GM21360 (cell line): ENCODE data around the gene NYAP1.
"Not testable (repeated sequence)": the region's sequence is repeated elsewhere in the genome, so short reads cannot be mapped to it uniquely, and the experiment has no call there.

ENCODE experiments used
- ATAC-seq: cut with Tn5 transposase; IDR thresholded peaks from one replicate; pipeline ENCODE4 v1.9.1; 2021; ENCODE audit warnings: mild to moderate bottlenecking, moderate library complexity; ENCODE audit not compliant: unreplicated experiment

NYAP1 gene

DNA sequence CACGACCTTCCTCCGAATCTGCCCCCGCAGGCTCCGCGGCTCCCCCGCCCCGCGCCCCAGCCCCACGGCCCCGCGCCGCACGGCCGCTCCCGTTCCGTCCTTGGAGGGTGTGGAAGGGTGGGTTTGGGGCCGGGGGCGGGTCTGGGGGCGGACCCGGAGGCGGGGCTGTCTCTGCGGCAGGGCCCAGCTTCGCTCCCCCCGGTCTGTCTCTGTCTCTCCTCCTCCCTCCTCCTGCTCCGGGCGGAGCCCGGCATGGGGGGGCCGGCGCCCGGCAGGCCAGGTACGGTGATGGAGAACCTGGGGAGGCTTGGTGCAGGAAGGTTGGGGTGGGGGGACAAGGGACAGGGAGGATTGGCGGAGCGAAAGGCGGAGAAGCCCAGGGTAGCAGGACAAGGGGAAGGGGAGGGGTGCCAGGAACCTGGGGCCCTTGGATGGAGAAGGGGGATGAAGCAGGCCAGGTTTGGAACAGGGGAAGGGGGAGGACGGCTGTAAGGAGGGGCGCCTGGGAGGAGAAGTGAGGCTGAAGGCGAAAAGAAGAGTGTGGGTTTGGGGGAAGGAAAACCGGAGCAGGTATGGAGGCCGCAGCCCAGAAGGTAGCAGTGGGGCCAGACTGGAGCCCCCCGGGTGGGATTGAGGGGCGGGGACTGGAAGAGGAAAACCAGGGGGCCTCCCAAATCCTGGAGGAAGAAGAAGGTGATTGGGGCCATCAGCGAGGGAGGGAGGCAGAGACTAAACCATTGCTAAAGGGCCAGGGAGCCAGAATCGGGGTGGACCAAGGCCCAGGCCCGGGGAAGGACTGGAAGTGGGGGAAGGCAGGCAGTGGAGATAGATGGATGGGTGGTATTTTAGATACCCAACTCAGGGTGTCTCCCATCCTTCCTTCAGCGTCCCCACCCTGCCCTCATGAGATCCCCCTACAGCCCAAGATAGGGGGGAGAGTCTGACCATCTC lies at the start of gene NYAP1:
Gene NYAP1, plus strand, starts transcription at position 206 of the 951 bp plus-strand sequence. CDS start 1,385 bp downstream, outside the sequence.
- ATAC-seq, result no peak

DNA sequence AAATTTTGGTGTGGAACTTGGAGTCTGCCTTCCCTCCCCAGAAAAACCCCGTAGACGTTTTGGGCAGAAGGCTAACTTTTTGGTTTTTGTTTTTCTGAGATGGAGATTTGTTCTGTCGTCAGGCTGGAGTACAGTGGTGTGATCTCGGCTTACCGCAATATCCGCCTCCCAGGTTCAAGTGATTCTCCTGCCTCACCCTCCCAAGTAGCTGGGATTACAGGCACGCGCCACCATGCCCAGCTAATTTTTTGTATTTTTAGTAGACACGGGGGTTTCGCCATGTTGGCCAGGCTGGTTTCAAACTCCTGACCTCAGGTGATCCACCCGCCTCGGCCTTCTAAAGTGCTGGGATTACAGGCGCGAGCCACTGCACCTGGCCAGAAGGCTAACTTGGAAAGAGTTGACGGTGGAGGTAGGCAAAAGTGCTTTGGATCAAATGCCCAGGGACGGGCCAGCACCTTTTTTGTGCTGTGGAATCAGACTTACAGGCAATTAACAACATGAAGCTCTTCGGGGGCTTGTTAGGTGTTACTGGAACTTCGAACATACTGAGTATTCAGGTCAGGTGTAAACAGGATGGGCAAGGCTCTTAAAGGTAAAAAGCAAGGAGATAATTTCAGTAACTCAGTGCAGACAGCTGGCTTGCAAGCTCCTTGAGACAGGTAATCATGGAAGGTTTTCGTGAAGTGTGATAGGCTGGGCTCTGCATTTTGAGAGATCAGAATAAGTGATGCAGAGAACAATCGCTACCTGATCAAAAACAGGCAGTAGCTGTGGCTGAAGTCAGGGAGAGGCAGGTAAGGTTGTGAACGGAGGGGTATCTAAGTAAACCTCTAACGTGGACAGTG lies 49.2 kb upstream of the NYAP1 start:
- ATAC-seq, result no peak

DNA sequence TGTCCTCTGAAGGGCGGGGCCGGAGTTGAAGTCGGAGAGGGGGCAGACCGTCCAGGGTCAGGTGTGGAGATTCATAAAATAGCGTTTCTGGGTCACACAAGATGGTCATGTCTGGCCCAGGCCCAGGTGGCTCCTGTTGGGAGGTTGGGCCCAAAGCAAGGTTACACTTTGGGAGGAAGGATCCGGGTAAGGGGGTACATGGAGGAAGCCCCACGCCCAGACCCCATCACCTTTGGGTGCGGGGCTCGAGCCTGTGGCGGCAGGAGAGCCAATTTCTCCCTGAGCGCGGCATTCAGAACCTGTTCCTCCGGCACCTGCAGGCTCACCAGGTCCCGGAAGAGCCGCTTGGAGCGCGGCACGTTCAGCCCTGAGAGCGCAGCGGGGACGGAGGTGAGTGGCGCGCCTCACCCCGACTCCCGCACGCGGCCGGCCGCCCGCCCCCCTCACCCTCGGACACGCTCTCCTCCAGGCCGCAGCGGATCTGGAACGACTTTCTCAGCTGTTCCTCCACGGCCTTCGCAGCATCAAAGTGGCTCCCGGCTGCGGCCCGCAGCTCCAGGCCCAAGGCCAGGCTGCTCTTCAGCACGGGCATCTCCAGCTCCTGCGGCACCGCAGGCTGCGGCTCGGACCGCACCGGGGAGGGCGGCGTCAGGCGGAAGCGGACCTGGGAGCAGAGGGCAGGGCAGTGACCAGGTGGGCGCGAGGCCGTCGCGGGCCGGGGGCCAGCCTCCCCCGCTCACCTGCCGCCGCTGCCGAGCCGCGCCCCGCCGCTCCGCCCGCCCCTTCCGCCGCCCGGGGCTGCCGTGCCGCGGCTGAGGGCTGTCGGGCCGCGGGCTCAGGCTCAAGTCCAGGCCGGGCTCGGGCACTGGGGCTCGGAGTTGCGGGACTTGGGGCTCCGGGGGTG lies 48.1 kb upstream of the NYAP1 start:
- peak; percentile 26 for ATAC-seq

DNA sequence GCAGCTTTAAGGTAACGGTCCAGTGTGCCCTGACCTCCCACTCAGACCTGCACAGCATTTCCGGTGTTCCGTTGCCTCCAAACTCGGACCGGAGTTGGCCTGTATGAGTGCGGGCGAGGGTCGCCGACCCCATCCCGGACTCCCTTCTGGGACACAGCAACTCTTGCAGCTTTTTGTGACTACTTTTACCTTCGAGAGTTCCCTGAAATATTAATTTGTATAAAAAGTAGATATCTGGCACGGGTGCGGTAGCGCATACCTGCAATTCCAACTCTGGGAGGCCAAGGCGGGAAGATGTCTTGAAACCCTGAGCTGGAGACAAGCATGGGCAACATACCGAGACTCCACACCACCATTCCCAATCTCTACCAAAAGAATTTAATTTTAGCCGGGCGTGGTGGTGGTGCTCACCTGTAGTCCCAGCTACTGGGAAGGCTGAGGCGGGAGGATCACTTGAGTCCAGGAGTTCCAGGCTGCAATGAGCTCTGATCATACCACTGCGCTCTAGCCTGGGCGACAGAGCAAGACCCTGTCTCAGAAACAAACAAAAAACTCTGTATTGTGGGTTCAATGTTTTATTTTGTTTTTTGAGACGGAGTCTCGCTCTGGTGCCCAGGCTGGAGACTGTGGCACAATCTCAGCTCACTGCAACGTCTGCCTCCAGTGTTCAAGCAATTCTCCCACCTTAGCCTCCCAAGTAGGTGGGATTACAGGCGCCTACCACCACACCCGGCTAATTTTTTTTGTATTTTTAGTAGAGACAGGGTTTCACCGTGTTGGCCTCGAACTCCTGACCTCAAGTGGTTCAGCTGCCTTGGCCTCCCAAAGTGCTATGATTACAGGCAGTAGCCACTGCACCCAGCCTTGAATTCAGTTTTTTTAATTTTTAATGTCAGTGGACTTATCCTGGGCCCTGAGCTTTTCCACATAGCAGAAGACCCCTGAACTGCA lies 46.3 kb upstream of the NYAP1 start:
- ATAC-seq, result no peak

DNA sequence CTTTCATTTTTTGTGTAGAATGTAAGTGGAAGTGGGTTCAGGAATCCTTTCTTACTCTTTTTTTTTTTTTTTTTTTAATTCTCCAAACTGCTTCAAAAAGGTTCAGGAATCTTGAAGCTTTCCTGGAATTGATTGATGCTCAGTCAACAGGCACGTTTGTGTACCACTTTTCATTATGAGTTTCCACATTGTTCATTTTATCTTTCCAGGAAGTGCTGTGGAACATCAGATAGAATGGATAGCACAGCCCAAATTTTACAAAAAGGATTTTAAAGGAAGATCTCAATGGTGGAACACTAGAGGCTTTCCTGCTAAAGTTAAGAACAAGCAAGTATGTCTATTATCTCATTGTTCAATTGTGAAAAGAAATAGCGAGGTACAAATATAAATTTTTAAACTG lies 45.6 kb upstream of the NYAP1 start:
- ATAC-seq, result no peak

DNA sequence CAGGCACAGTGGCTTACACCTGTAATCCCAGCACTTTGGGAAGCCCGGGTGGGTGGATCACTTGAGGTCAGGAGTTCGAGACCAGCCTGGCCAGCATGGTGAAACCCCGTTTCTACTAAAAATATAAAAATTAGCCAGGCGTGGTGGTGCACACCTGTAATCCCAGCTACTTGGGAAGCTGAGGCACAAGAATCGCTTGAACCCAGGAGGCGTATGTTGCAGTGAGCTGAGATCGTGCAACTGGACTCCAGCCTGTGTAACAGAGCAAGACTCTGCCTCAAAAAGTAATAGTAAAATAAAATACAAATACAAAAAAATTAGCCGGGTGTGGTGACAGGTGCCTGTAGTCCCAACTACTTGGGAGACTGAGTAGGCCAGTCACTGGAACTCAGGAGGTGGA lies 45.0 kb upstream of the NYAP1 start:
- ATAC-seq, result not testable (repeated sequence)

DNA sequence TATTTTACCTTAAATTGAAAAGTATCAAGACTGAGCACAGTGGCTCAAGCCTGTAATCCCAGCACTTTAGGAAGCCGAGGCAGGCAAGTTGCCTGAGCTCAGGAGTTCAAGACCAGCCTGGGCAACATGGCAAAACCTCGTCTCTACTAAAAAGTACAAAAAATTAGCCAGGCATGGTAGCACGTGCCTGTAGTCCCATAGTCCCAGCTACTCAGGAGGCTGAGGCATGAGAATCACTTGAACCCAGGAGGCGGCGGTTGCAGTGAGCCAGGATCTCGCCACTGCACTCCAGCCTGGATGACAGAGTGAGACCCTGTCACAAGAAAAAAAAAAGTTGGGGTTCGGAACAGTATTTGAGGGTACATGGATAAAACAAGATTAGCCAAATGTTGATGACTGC lies 44.5 kb upstream of the NYAP1 start:
- ATAC-seq, result not testable (repeated sequence)

DNA sequence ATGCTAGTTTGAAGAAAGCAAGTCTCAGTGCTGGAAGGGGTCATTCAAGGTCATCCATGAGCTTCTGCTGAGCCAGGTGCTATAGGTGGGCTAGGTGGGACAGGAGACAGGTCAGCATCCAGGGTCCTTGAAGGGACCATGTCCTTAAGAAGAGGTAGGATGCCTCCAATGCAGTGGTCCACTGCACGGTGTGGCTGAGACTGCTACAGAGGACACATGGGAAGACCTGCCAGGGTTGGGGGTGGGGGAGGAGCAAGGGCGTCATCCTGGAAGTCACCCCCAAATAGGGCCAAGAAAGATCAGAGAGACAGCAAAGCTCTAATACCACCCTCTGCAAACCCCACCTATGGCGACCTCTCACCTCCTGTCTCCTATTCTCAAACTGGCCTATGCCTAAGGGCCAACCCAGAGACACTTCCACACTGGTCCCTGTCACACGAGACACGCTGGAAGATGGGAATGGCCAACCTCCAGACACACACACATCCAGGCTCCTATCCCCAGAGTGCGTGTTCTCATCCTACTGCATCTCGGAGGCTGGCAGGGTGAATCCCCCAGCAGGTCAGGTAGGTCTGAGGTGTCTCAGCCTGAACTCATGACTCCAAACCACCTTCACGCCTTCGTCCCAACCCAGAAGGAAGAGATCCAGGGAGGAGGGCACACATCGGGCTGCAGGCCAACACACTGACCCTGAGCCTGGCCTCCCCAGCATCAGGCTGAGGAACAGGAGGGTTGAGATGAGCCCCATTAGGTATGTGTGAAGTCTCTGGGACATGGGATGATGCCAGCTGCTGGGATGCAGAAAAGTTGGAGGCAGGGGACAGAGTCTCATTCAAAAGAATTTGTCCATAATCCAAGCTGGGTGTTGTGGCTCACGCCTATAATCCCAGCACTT lies 41.8 kb upstream of the NYAP1 start:
- no peak for ATAC-seq

DNA sequence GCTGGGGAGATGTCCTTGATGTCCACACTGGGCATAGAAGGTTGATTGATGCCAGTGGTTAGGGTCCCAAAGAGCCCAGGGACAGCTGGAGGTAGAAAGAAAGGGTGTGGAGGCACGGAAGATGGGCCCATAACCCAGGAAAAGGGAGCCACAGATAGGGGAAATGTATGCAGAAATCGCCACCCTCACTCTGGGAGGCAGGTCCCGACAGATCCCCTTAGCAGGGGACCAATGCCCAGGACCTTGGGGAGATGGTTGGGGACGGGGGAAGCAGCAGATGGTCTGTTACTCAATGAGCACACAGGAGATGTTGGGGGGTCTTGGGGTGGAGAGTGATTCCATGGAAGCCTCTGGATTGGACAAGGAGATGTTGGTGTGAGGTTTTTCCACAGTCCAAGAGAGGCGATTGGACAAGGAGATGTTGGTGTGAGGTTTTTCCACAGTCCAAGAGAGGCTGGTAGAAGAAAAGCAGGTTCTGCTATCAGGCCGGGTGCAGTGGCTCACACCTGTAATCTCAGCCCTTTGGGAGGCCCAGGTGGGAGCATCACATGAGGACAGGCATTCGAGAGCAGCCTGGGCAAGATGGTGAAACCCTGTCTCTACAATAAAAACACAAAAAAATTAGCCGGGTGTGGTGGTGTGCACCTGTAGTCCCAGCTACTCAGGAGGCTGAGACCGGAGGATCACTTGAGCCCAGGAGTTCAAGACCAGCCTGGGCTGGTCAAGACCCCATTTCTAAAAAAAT lies 40.5 kb upstream of the NYAP1 start:
- ATAC-seq, result no peak

DNA sequence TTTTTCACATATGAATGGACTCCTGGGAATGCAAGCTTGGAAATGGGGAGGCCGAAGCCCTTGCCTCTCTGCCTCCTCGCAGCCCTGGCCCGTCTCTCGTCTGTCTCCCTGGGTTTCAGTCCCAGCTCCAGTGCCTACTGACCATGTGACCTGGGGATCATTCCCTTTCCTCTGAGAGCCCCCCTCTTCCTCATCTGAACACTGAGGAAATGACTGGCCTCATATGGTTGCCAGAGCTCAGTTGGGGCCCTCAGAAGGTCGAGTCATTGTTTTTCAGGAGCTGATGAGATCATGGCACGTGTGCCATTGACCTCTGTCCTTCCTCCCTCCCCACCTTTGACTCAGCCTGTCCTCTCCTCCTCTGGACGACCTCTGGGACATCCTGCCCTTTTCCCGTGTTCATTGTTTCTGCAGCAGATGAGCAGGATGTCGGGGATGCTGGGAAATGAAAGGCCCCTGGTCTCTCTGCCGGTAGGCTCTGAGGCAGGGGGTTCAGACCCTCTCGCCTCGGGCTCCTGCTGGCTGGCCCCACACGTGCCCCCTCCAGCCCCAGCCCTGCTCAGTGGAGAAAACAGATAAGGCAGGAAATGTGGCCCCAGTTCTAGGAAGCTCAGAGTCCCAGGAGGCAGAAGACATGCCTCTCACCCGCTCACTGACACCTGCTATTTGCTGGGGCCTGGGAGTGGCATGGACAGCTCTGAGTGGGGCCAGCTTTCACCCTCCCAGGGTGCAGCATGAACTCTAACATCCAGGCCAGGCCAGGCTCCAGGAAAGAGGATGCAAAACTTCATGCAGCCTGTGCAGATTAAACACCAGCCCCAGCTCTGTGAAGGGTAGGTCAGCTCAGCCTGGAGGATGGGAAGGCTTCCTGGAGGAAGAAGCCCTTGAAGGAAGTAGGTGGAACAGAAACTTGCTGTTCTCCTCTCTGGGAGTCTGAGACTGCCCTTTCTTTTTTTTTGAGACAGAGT lies 39.1 kb upstream of the NYAP1 start:
- no peak for ATAC-seq

DNA sequence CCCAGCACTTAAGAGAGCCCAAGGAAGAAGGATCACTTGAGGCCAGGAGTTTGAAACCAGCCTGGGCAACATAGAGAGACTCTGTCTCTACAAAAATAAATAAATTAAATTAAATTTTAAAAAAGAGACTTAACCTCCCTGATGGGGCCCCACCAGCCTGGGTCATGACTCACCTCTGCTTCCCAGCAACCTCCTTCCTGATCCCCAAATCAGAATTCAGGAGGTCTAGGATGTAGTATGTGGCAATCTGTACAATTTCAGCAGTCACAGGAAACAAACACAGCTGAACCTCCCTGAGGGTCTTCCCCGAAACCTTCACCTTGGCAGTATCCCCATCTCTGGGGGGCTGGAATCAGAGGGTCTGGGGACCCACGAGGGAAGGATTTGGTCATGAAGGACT lies 37.7 kb upstream of the NYAP1 start:
- no peak for ATAC-seq

DNA sequence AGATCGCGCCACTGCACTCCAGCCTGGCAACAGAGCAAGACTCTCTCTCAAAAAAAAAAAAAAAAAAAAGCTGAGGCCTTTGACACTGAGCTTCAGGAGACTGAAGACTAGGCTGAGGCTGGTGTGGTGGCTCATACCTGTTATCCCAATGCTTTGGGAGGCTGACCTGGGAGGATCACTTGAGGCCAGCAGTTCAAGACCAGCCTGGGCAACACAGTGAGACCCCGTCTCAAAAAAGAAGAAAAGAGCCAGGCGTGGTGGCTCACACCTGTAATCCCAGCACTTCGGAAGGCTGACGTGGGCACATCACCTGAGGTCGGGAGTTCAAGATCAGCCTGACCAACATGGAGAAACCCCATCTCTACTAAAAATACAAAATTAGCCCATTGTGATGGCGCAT lies 36.4 kb upstream of the NYAP1 start:
- not testable (repeated sequence) for ATAC-seq

DNA sequence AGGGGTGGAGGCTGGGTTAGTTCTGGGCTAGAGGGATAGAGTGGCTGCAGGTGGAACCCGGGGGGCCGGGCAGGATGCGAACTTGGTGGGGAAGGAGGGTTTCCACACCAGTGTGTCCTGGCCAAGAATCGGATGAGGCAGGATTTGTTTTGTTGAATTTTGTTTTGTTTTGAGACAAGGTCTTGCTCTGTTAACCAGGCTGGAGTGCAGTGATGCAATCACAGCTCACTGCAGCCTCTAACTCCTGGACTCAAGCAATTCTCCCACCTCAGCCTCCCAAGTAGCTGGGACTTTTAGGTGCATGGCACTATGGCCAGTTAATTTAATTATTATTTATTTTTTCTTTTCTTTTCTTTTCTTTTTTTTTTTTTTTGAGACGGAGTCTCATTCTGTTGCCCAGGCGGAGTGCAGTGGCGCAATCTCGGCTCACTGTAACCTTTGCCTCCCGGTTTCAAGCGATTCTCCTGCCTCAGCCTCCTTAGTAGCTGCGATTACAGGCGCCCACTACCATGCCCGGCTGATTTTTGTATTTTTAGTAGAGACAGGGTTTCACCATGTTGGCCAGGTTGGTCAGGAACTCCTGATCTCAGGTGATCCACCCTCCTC lies 34.4 kb upstream of the NYAP1 start:
- ATAC-seq, result no peak

DNA sequence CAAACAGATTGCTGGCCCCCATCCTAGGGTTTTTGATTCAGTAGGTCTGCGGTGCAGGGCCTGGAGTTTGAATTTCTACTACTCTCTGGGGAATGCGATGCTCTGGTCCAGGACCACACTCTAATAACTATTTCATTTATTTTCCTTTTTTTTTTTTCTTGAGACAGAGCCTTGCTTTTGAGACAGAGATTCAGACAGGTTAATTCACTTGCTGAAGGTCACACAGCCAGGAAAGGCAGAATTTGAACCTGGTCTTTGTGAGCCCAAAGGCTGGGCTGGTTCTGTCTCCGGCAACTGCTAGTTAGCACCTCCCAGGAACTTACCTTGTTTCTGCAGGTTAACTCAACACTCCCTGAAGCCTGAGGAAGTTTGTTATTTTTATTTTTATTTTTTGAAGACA lies 31.2 kb upstream of the NYAP1 start:
- ATAC-seq, result no peak

DNA sequence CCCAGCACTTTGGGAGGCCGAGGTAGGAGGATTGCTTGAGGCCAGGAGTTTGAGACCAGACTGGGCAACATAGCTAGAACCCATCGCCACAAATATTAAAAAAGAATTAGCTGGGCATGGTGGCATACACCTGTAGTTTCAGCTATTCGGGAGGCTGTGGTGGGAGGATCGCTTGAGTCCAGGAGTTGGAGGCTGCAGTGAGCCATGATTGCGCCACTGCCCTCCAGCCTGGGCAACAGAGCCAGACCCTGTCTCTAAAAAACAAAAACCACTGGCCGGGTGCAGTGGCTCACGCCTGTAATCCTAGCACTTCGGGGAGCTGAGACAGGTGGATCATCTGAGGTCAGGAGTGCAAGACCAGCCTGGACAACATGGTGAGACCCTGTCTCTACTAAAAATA lies 29.9 kb upstream of the NYAP1 start:
- ATAC-seq, result not testable (repeated sequence)

DNA sequence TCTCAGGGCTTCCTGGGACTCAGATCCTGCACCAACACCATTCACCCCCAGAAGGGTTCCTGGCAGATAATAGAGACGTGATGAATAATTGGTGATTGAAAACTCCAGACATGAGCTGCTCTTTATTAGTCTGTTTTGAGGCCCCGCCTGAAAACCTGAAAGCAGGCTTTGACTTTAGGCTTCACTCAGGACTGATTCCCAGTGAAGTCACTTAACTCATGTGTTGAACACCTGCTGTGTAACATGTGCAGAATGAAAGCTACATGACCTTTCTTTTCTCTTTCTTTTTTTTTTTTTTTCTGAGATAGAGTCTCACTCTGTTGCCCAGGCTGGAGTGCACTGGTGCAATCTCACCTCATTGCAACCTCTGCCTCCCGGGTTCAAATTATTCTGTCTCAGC lies 28.5 kb upstream of the NYAP1 start:
- ATAC-seq, result no peak
